Stimulated activated CD8-positive, alpha-beta memory T cell treated with anti-CD3 and anti-CD28 coated beads, Interleukin-12 subunit alpha, Interleukin-12 subunit beta, amount 100 ng/mL, for 24 hours (primary cell): ENCODE data around the gene SIX3.

Experiments
- DNase-seq: peaks from one replicate; pipeline ENCODE4 v3.0.0-alpha.2; 2020; ENCODE audit errors: extremely low read depth

Gene SIX3

DNA sequence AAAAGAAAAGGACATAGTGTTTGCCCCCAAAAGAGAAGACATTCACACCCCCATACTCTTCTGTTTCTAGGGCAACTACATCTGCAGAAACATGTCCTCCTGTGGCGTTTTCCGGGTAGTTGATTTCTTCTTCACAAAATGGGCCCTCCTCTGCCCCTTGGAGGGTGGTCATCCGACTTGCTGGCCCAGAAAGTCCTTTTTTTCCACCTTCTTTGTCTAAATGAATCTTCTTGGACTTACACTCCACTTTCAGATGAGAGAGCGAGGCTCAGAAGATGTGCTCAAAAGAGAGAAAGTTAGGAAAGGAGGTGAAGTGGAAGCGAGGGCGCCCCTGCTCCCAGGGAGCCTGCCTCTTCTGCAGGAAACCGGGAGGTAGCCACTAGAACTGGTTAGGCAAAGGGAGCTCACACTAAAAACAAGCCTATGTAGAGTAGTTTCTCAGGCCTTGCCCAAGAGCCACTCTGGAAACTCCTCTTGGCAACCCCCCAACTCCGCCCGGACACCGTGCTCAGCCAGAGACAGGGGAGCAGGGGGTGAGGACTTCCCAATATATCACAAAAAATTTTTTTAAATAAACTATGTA, 10.2 kb upstream of the SIX3 start:
- no peak for DNase-seq

DNA sequence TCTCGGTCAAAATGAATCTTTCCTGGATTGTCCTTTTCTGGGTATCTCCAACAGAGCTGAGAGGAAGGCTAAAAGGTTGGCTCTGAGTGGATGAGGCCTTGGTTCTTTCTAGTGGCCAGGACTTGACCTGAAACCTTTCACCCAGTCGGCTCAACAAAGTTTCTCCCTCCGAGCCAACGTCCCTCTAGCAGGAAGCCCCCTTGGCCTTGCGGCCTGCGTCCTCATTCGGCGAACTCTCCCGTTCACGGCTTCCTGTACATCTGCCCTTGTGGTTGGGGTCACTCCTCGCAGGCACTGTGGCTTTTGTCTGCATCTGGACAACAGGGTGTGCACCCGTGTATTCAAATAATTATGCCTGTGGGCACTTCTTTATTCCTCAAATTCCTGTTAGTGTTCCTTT, 9.4 kb upstream of the SIX3 start:
- DNase-seq = no peak

DNA sequence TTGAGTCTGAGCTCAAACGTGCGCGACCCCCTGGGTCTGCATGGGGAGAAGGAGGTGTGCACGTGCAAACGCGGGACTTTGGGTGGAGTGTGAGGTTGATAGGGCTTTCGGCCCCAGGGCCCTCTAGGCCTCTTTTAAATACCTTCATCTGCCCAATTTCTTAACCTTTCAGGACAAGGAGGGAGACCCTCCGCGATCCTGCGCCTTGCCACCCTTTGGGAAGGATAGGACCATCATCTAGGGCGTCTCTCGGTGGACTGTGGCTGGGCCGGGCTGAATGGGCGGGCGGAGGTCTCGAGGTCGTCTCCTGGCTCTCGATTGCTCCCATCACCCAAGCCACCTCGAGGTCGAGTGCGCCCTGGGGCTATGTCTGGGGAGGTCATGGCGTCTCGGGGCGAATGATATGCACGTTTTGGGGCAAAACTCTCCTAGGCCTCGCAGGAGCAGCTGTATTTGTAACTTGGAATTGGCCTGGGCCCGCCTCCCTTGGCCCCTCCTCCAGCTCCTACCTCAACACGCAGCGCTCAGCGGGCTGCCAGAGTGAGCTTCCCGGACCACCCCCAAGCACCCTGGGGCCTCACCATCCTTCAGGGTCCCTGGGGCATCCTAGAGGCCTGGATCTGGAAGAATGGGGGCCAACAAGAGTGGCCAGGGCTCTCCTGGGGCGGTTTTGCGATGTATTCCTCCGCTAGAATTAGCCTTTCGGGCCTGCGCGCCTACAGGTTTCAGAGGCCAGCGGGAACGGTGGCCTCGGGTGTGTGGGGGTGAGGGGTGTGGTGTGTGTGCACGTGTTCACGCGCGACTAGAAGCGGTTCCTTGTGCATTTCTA, 8.7 kb upstream of the SIX3 start:
- no peak for DNase-seq

DNA sequence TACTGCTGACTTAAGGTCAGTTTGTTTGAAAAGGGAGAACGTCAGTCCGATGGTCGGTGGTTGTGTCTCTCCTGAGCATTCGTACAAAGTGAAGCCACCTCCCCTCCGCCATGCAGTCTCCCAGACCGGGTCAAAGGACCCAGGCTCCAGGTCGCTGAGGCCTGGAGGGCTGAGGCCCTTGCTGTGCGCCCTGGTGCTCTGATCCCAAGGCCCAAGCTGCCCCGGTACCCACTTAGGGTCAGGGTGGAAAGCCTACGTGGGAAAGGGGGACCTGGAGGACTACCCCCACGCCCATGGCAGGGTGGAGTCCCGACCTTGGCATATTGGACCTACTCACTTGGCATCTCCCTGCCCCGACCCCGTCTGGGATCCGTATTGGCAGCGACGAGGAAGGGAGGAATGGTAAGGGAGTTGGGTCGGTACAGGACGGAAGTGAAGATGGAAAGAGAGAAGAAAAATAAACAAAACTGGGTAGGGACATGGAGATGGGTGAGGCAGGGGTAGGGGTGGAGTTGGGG, 8.0 kb upstream of the SIX3 start:
- no peak for DNase-seq

DNA sequence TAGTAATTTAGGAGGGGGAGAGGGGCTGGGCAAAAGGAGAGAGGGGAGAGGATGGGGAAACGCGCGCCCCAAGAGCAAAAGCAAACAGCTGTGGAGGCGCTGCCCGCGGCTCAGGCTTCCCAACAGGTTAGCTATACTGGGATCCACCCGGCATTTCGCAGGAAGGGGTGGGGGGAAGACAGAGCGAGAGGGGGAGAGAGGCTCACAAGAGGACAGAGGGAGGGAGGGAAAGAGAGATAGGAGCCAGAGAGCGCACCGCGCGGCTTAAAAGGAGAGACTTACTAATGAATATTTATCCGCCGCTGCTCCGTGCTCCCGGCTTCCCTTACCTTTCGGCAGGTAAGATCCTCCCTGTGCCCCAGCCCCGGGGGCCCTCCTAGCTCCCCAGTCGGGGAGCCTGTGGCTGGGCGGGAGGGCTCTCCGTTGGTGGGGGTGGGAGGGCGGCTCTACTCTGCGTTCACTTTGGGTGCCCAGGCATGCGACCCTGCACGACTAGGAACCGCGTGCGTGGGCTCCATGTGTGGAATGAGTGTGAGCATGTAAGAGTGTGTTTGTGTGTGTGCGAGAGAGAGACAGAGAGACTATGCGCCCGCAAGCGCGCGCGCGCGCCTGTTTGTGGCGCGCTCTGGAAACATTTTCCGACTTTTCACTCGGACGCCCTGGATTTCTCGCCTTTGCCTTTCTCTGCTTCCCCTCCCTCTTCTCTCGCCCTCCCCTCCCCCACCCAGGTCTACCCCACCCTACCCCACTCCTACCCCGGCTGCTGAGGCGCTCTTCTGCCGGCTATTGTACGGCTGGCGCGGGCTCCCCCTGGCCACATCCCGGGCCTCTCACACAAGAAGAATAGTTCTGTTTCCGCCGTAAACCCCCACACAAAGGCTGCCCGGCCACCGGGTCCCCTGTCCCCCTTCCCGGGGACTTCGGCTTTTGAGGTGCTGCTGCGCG, 7.2 kb upstream of the SIX3 start:
- no peak for DNase-seq

DNA sequence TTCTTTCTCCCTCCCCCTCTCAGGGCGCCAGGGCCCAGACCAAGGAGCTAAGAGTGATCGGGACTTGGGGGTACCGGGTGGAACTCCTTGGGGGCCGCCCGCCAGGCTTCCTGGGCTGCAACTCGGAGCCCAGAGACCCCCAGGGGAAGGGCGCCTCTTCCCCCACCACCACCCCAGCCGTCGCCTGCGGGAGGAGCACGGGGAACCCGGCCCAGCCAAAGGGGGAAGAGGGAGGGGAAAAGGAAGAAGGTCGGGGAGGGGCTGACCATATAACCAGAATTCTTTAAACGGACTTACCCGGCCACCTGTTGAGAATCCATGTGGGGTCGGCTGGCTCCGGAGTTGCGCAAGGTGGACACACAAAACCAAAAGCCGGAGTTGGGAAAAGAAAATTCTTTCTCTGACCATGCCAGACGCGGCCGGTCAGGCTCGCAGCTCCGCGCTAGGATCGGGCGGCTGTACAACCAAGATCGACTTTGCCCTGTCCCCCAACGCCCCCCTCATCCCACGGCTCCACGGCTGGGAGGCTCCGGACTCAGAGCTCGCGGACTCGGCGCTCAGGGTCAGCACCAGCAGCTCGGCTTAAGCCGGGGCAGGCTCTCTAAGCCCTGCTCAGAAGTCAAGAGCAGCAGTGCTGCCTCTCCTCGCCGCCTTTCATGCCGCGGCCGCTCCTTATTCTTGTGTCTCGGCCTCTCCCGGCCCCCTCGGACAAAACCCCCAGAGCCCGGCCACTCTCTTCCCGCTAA, 6.3 kb upstream of the SIX3 start:
- no peak for DNase-seq

DNA sequence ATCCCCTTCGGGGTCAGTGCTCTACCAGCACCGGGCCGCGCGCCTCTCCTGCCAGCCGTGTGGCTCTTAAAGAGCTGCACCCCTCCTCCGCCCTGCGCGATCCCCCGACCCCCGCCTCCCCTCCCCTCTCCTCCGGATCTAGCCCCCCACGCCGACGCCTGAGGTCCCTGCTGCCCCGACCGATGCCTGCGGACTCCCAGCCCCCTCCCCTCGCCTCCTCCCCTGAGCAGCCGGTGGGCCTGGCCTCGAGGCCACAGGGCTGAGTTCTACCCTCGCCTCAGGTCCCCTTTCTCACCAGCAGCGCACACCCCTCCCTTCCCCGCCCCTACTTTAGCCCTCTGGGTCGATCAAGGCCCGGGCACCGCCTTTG, 5.8 kb upstream of the SIX3 start:
- no peak for DNase-seq

DNA sequence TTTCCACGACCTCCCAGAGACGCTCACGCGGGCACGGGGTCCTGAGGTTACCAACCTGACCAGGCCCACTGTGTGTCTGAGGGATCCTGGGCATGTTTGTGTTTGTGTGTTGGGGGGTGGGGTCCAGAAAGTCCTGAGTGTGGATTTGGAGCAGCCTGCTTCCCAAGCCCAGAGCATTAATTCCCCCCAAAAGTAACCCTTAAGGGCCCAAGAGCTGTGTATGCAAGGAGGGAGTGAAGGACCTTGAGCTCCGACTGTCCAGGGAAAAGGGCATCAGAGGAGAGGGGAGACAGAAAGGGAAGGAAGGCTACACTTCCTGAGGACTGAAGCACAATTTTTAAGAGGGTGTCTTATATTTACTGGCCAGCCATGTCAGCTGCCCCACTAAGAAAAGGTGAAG, 5.2 kb upstream of the SIX3 start:
- DNase-seq = no peak

DNA sequence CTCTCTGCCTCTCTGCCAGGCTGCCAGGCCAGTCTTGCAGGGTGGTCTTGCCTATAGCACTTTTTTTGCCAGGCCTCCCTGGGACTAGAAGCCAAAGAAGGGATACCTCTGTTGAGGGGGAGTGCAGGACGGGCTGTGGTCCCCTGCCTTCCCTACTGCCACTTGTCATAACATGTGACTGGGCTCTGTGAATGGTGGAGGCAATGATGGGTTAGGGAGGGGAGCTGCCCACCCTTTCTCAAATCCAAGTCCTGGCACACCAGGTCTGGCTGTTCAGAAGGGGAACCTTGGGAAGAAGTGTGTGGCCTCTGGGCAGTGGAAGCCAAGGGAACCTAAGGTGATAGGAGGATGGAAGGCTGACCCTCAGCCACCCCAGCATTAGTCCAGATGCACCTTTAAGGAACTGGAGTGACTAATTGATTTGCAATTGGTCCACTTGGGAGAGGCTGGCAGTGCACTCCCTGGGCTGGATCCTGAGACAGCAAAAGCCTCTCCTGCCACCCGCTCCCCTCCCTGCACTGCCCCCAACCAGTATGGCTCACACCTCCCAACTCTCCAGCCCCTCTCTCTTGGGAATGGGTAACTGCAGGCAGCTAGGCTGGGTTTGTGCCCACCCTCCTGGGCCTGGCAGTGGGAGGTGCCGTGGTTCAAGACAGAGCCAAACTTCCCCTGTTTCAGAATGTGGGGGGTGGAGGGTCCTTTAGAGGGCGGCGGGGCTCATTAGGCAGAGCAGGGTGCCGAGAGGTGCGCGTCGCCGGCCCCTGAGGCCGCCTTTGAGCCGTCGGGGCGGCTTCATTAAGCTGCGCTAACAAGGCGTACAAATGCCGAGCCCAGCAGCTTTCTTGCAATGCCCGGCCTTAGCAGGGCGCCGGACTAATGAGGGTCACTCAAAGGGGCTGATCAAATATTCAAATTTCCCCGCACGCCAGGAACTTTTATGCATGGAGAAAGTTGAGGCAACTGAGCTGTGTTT, 4.5 kb upstream of the SIX3 start:
- DNase-seq = no peak

DNA sequence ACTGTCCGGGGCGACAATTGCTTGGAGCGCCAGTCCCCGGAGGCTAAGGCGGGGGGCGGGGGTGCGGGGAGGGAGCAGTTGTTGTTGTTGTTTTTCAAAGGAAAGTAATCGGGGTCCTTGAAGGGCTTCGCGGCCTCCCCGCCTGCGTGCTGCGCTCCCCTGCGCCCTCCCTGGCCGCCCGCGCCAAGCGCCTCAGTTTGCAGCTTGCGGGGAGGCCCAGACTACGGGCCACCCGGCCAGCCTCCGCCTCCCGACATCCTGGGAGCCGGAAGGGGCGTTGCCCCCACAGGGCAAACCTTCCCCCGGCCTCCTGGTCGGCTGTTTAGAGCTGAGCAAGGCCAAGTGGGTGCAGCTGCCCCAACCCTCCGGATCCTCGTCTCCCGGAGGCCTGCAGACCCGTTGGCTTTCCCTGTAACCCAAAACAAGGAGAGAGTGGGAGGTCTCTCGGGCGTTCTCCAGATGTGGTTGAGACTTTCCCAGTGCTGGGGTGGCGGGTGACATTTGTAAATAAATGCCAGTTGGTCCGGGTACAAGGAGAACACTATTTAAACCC, 3.7 kb upstream of the SIX3 start:
- no peak for DNase-seq

DNA sequence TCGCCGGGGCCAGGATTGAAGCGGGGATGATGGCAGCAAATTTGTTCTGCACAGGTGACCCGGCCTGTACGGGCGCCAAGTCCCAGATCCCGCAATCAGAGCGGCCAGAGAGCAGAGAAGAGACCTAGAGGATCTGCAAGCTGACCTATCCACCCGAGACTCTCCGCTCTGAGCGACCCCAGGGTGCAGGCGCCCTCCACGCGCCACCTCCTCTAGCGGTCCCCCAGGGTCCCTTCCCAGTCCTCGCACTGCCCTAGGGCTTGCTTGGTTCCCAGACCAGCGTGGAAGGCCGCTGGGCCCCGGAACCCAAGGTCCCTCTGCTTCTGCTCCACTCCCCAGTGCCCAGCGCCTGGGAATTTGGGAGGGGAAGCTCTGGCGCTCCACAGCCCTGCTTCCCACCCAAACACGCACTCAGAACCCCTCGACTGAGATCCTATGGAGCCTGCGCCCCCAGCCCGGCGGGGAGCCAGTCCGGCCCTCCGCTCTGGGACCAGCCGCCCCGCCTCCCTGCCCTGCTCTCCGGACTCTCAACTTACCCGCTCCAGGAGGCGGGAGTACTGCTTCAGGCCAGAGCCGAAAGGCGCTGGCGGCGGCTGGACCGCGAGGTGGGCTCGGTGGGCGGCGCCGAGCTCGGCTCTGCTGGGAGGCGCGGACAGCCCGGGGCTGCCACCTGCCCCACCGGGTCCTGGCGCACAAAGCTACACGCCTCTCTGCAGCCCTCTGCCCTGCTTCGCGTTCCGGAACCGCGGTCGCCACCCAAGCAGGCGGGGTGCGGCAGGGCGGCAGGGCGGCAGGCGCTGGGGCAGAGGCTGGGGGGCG, 3.0 kb upstream of the SIX3 start:
- DNase-seq = no peak

DNA sequence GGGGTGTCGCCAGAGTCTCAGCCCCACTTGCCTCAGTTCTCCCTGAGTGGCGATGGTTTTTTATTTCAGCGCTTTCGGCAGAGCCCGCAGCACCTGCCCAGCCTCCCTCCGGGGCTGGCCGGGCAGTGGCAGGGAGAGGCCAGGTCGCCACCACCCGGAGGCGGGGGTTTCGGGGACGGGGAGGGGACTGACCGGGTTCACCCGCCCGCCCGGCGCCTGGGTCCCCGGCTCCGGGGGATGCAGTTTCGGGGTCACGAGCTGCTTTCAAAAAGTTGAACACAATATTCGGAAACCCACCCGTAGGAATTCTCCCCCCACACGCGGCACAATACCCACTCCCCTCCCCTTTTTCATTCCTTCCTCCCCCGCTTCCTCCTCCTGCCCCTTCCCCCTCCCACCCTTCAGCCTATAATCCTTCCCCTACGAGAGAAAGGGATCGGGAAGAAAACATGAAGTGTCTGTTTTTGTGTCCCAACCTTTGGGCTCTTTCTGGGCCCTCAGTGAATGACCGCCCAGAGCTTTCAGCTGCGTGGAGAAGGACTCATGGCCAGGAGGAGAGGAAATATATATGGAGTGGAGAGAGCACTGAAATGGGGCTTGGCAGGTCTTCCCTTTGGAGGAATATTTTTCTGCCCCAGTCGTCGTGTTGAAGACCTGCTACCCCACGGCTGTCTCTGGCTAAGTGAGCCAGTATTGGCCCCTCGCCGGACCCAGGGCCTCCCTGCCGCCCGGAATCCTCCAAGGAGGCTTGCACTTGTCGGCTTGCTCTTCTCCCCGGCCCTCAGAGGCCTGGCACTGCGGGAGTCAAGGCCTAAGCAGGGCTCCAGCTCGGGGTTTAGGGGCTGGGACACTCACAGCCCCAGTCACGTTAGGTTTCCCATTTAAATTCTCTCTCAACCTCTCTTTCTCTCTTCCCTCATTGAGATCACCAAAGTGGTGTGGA, 2.1 kb upstream of the SIX3 start:
- DNase-seq = no peak

DNA sequence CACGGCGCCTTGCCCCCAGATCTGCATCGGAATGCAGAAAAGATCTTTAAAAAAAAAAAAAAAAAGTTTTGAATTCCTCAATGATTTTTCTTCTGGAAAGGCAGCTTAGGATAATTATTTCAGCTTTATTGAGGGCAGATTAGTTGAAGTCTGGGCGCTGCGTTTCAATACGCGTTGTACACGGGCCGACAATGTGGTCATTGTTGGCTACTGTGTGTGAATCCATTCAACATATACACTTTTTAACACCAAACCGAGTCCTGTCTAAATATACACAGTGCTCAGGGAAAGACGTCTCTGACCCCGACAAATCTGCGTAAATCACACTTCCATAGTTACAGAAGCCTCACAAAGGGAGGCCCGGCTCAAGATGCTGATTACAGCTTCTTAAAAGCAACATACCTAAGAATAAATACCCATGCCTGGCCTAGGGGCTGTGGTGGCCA, 1.4 kb upstream of the SIX3 start:
- no peak for DNase-seq

DNA sequence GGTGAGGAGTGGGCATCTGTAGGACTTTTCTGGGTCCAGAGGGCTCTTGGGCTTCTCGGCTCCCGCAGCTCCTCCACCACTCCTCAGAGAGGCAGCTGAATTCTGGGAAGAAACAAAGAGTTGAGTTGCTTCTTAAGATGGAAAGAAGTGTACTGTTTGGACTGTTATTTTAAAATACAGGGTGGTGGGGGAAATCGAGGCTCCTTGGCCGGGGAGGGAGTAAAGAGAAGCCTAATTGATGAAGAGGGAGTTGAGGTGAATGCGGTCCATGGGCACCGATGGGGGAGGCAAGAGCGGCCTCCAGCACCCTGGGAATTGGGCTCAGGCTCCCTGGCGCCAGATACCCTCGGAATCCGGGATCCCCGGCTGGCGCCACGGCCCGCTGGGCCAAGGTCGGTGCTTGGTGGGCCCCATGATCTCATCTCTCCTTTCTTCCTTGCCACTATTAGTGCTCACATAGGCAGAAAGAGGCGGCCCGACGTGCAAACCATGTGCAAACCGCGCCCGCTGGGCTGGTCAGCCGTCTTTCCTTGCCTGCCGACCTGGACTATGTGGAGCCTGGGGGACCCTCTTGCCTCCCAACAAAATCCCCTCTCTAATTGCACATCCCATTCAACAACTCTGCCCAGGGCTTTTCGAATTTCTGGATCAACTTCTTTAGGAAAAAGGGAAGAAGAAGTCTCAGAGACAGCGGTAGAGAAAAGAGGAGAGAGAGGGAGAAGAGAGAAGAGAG, 604 bp upstream of the SIX3 start:
- no peak for DNase-seq

DNA sequence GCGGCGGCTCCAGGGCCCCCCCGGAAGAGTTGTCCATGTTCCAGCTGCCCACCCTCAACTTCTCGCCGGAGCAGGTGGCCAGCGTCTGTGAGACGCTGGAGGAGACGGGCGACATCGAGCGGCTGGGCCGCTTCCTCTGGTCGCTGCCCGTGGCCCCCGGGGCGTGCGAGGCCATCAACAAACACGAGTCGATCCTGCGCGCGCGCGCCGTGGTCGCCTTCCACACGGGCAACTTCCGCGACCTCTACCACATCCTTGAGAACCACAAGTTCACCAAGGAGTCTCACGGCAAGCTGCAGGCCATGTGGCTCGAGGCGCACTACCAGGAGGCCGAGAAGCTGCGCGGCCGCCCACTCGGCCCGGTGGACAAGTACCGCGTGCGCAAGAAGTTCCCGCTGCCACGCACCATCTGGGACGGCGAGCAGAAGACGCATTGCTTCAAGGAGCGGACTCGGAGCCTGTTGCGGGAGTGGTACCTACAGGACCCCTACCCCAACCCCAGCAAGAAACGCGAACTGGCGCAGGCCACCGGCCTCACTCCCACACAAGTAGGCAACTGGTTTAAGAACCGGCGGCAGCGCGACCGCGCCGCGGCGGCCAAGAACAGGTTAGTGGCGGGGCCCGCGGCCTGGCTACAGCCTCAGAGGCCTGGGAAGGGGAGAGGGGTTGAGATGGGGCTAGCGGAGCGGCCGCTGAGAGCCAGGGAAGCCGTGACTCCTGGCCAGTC, 965 bp downstream of the SIX3 start:
- no peak for DNase-seq

DNA sequence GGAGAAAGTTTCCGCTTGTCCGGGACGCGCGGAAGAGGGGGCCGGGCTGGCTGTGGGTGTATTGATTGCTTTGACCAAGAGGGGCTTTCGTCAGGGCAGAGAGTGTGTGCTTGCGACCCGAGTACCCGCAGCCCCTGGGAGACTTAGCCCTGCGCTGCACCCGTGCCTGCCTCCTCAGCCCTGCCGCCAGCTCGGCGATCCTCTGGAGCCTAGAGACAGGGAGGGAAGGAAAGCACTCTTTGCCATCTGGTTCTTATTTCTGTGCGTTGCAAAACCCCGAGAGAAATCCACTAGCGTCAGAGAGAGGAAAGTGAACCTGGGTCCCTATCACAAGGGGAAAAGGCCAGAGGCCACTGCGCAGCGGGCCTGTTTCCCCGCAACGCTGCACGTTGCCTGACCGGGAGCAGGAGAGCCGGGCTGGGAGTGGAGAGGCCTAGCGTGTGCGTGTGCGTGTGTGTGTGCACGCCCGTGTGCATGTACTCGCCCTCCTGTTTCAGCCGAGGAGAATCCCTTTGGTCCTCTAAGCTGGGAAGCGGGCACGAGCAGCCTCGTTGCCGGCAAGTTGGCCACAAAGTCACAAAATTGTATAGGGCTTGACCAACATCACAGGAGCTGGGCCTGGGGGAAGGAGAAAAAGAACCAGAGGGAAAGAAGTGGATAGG, 1.7 kb downstream of the SIX3 start:
- no peak for DNase-seq
